CD4-positive, alpha-beta T cell treated with Interleukin-17A for 1 hour (primary cell): Measurements from ENCODE around the gene ZNF708.
"Not testable (repeated sequence)": the region's sequence is repeated elsewhere in the genome, so short reads cannot be mapped to it uniquely, and the experiment has no call there.

Source experiments
- DNase-seq: peaks from one replicate; pipeline ENCODE4 v3.0.0-alpha.2; 2020

ZNF708 gene

DNA sequence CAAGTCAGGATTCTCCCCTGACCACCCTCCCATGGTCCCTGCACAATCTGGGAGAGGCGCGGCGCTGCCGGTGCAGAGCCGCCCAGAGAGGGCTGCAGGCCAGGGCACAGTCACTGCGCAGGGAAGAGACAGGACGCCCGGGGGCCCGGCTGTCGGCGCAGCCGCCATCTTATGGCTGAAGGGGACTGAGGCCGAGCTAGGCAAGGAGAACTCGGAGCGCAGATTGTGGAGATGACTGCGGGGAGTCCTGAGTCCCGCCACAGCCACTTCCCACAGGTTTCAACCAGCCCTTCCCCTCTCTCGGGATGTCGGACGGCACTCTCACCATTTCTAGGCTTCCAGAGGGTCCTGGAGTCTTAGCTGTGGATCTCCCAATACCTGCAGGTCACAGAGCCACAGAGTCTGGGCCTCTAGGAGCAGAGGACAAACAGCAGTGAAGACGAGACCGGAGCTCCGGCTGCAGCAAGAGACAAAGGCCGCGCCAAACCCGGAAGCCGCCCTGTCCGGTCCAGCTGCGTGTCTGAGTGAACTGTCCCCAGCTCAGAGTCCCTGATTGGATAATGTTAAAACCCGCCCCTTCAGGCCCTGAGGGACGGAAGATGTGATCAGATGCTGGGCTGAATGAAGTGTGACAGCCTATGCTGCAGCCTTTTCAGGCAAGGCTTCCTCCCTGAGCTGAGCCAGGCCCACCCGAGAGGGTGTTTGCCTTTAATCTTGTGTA is at the start of gene ZNF708:
ZNF708 (minus strand) TSS at position 526 of the 721 bp plus-strand sequence; CDS start at position 328, 198 bp downstream.
- DNase-seq: peak; percentile 94

DNA sequence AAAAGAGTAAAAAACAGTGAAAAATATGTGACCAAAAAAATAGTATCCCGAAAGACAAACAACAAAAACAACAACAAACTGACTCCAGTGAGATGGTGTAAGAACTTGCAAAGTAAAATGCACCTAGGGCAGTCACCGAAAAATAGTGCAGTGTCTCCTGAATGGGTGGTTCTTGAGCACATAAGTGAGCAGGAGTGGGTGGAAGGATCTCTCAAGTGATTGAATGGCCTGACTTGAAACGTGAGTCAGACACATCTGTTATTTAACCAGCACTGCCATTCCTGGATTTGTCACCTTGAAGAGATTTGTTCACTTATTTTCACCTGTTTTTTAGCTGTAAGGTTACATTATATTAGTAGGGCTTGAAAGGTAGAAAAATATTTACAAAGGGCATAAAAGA is 33.1 kb upstream of the ZNF708 start:
- no peak for DNase-seq

DNA sequence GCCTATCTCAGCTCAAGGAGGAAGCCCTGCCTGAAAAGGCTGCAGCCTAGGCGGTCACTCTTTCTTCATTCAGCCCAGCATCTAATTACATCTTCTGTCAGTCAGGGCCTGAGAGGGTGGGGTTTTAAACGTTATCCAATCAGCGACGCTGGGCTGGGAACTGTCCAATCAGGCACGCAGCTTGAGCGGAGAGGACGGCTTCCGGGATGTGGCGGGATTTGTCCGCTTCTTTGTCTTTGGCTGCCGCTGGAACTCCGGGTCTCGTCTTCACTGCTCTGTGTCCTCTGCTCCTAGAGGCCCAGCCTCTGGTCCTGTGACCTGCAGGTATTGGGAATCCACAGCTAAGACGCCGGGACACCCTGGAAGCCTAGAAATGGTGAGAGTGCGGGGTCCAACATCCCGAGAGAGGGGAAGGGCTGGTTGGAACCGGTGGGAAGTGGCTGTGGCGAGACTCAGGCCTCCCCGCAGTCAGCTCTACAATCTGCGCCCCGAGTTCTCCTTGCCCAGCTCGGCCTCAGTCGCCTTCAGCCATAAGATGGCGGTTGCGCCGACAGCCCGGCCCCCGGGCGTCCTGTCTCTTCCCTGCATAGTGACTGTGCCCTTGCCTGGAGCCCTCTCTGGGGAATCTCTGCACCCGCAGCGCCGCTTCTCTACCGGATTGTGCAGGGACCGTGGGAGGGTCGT is 29.7 kb upstream of the ZNF708 start, which contains the start of gene ZNF738:
ZNF738 (plus strand) TSS at position 233 of the 684 bp plus-strand sequence; CDS start at position 374, 141 bp downstream.
- peak; percentile 87 for DNase-seq

DNA sequence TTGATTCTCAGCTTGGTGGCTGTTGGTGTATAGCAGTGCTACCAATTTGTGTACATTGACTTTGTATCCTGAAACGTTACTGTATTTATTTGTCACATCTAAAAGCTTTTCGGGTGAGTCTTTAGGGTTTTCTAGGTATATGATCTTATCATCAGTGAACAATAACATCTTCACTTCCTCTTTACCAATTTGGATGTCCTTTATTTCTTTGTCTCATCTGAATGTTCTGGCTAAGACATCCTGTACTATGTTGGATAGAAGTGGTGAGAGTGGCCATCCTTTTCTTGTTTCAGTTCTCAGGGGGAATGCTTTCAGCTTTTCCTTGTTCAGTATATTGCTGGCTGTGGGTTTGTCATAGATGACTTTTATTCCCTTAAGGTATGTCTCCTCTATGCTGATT is 23.6 kb upstream of the ZNF708 start:
- no peak for DNase-seq

DNA sequence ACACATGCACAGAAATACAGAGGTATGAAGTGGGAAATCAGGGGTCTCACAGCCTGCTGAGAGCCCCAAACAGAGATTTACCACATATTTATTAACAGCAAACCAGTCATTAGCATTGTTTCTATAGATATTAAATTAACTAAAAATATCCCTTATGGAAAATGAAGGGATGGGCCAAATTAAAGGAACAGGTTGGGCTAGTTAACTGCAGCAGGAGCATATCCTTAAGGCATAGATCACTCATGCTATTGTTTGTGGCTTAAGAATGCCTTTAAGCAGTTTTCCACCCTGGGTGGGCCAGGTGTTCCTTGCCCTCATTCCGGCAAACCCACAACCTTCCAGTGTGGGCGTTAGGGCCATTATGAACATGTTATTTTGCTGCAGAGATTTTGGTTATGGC is 15.6 kb upstream of the ZNF708 start:
- not testable (repeated sequence) for DNase-seq

DNA sequence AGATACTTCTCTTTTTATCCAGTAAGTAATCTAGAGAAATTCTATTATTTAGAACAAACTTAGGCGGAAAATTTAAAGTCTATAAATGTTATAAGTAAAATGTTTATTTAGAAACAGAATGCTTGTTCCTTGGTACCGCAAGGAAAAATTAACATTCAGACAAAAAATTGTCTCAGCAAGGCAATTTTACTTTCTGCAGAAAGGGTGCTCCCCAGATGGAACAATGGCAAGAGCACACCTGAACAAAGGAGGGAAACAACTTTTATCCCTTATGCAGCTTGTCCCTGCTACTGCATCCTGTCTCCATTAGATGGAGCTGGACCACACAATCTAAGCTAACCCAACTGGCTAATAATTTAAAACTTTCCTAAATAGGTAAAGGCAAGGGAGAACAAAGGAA is 6.5 kb upstream of the ZNF708 start:
- DNase-seq: no peak

DNA sequence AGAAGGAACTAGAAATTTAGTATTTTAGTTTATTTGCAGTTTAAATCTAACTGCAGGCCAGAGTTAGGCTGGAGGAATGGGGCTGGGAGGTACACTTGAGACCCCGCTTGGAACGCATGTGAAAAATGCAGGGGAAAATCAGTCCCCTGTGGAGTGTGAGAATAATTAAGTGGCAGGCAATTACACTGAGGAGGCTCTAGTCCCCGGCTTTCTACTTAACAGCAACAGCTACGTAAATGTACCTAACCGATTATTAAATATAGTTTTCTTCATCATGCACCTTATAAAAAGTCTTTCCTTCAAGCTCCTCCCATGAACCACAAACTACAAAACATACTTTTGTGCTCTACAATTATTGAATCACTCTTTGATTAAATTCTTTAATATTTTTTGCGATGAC is 804 bp downstream of the ZNF708 start:
- DNase-seq: peak; percentile 27

DNA sequence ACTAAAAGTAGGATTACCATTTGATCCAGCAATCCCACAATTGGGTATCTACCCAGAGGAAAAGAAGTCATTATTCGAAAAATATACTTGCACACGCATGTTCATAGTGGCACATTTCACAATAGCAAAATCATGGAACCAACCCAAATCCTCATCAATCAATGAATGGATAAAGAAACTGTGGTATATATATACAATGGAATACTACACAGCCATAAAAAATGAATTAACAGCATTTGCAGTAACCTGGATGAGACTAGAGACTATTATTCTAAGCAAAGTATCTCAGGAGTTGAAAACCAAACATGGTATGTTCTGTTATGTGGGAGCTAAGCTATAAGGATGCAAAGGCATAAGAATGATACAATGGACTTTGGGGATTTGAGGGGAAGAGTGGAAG is 3.0 kb downstream of the ZNF708 start:
- DNase-seq: no peak

DNA sequence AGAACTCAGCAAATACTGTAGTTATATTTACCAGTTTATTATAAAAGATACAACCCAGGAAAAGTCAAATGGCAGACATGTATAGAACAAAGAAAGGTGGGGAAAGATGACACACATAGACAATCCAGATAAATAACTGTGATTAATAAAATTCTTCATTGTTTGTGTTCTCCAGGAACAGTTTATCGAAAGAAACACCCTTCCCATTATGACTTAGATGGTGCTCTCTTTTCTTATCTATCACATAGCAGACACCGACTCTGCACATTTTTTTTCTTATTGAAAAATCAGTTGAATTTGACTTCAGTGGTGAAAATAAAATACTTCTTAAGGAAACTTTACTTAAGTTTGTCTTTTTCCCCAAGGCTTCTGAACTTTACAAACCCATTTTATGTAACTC is 6.2 kb downstream of the ZNF708 start:
- no peak for DNase-seq

DNA sequence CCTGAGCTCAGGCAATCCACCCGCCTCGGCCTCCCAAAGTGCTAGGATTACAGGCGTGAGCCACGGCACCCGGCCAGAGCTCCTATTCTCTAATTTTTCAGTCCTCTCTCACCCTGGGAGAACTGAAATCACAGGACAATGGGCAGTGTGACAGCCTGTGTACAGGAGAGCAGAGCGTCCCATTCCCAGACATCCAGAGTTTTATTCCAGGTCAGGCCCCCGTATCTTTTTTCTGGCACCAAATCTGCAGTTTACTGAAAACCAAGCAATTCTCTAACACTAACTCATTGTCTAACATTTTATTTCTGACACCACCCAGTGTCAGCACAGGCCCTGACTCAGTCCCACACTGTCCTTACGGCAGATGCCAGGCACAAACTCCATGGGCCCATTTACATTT is 6.7 kb downstream of the ZNF708 start:
- DNase-seq: no peak

DNA sequence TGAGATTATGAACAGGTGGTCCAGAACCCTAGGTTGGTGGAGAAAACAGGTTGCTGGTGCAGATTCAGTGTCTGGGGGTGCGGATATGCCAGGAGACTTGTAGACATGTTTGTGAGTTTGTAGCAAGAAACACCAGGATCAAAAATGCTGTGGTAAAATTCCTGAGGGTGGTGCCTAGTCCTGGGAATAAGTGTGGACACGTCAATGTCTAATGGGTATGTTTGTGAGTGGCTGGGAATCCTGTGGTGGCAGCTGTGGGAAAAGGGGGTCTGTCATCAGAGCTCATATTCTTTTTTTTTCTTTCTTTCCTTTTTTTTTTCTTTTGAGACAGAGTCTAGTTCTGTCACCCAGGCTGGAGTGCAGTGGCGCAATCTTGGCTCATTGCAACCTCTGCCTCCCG is 7.2 kb downstream of the ZNF708 start:
- DNase-seq: no peak

DNA sequence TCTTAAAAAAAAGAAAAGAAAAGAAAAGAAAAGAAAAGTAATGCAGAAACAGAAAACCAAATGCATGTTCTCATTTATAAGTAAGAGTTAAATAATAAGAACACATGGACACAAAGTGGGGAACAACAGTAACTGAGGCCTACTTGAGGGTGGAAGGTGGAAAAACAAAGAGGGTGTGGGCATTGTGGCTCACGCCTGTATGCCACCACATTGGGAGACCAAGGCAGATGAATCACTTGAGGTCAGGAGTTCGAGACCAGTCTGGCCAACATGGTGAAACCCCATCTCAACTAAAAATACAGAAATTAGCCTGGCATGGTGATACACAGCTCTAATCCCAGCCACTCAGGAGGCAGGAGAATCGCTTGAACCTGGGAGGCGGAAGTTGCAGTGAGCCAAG is 8.1 kb downstream of the ZNF708 start:
- DNase-seq: no peak

DNA sequence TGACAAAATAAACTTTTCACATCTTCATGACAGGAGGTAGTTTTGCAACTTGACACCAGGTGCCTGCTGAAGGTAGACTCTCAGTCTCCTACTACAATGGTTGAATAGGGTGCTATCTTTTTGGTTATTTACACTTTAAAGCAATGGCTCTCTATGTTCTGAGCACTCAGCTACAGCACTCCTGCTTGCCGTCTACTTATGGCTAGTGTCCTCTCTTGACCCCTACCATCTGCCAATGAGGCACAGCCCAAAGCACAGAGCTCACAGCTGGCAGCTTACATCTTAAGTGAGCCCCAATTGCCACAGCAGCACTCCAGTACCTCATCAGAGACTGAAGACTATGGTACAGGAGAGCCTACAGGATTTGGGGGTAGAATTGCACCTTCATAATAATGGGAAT is 11.4 kb downstream of the ZNF708 start:
- no peak for DNase-seq

DNA sequence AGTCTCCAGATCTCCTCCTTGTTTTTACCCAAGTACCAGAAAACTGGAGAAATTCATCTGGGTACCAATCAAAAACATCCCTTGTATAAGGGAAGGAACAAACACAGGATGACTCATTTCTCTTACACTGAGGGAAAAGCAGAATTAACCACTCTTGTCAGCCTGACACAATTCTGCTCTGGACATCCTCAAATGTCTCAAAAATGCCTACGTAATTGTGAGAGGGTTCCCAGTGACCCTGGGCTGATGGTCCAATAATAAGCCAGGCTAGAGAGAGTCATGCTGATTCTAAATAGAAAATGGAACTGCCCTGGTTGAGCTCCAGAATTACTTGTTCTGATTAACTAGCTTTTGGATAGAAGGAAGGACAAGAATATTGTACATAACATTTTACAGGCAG is 14.5 kb downstream of the ZNF708 start:
- no peak for DNase-seq

DNA sequence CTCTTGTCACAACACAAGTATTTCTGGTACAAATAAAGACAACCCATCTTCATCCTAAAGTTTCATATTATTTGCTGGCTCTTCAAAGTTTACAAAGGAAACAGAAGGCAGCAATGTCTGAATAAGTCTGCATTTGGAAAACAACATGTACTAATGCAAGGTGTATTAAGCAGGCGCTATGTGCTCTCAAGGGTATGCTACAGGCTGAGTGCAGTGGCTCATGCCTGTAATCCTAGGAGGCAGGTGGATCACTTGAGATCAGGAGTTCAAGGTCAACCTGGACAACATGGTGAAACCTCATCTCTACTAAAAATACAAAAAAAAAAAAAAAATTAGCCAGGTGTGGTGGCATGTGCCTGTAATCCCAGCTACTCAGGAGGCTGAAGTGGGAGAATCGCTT is 16.4 kb downstream of the ZNF708 start:
- not testable (repeated sequence) for DNase-seq

DNA sequence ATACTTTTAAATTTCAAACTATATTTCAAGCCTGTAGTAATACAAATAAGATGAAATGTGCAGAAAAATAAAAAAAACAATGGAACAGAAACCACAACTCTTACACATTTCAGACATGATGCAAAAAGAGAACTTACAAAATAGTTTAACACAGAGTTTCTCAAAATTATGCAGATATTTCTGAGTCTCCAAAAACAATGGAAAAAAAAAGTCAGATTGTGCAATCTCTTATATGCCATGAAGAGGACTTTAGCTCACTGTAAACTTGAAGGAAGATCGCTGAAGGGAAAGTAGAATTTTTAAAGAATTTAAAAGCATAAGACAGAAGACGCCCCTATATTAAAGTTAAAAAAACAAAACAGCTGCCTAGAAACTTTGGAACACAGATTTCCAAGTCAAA is 20.4 kb downstream of the ZNF708 start:
- no peak for DNase-seq

DNA sequence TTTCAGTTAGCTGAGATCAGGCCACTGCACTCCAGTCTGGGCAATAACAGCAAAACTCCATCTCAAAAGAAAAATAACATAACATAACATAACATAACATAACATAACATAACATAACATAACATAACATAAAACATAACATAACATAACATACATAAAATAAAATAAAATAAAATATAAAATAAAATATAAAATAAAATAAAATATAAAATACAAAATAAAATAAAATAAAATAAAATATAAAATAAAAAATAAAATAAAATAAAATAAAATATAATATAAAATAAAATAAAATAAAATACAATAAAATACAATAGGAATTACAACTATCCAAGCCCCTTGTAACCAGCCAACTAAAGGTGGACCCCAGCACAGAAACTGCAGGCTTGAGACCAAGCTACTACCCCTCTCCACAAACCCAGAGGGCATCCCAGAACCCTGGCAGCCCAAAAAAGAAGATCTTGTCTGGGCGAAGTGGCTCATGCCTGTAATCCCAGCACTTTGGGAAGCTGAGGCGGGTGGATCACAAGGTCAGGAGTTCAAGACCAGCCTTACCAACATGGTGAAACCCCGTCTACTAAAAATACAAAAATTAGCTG is 22.2 kb downstream of the ZNF708 start:
- not testable (repeated sequence) for DNase-seq

DNA sequence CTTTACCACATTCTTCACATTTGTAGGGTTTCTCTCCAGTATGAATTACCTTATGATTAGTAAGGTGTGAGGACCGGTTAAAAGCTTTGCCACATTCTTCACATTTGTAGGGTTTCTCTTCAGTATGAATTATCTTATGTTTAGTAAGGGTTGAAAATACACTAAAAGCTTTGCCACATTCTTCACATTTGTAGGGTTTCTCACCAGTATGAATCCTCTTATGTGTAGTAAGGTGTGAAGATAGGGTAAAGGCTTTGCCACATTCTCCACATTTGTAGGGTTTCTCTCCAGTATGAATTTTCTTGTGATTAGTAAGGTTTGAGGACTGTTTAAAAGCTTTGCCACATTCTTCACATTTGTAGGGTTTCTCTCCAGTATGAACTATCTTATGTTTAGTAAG is 35.4 kb downstream of the ZNF708 start:
- DNase-seq: not testable (repeated sequence)

DNA sequence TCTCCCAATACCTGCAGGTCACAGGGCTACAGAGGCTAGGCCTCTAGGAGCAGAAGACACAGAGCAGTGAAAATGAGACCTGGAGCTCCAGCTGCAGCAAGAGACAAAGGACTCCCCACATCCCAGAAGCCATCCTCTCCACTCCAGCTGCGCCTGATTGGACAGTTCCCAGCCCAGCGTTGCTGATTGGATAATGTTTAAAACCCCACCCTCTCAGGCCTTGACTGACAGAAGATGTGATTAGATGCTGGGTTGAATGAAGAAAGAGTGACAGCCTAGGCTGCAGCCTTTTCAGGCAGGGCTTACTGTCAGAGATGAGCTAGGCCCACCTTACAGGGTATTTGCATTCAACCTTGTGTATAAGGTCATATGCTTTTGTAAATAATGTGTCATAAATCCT is 59.4 kb downstream of the ZNF708 start:
- DNase-seq: no peak

DNA sequence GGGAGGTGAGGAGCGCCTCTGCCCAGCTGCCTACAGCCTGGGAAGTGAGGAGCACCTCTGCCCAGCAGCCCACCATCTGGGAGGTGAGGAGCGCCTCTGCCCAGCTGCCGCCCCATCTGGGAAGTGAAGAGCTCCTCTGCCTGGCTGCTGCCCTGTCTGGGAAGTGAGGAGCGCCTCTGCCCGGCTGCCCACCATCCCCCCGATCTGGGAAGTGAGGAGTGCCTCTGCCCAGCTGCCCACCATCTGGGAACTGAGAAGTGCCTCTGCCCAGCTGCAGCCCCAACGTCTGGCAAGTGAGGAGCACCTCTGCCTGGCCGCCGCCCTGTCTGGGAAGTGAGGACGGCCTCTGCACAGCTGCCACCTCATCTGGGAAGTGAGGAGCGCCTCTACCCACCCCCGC is 64.3 kb downstream of the ZNF708 start:
- no peak for DNase-seq

DNA sequence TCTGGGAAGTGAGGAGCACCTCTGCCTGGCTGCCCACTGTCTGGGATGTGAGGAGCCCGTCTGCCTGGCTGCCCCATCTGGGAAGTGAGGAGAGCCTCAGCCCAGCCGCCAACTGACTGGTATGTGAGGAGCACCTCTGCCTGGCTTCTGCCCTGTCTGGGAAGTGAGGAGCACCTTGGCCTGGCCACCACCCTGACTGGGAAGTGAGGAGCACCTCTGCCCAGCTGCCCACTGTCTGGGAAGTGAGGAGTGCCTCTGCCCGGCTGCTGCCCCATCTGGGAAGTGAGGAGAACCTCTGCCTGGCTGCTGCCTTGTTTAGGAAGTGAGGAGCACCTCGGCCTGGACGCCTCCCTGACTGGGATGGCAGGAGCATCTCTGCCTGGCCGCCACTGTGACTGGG is 64.8 kb downstream of the ZNF708 start:
- DNase-seq: no peak

DNA sequence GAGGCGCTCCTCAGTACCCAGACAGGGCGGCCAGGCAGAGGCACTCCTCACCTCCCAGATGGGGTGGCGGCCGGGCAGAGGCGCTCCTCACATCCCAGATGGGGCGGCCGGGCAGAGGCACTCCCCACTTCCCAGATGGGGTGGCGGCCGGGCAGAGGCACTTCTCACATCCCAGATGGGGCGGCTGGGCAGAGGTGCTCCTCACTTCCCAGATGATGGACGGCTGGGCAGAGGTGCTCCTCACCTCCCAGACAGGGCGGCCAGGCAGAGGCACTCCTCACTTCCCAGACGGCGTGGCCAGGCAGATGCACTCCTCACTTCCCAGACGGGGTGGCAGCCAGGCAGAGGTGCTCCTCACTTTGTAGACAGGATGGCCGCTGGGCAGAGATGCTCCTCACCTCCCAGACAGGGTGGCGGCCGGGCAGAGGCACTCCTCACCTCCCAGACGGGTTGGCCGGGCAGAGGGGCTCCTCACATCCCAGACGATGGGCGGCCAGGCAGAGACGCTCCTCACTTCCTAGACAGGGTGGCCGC is 68.3 kb downstream of the ZNF708 start:
- not testable (repeated sequence) for DNase-seq

DNA sequence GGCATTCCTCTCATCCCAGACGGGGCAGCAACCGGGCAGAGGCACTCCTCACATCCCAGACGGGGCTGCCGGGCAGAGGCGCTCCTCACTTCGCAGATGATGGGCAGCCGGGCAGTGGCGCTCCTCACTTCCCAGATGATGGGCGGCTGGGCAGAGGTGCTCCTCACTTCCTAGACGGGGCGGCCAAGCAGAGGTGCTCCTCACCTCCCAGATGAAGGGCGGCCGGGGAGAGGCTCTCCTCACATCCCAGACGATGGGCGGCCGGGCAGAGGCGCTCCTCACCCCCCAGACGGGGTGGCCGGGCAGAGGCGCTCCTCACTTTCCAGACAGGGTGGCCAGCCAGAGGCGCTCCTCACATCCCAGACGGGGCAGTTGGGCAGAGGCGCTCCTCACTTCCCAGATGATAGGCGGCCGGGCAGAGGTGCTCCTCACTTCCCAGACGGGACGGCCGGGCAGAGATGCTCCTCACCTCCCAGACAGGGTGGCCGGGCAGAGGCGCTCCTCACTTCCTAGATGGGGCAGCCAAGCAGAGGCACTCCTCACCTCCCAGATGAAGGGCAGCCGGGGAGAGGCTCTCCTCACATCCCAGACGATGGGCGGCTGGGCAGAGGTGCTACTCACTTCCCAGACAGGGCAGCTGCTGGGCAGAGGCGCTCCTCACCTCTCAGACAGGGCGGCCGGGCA is 68.9 kb downstream of the ZNF708 start:
- no peak for DNase-seq
